MCF 10A (cell line): ENCODE data around the gene RSPO4. TPM values are rescaled to one million over a fixed set of nuclear protein-coding genes. Genes with fewer than 3 reads are reported as not detected.

Experiments
- BruUV-seq: library from RNA; stranded (reverse); fragments of 400-500 nt; replicated peaks from 2 replicates; lab custom pipeline; 2021; lab: Mats Ljungman, UMichigan
- CTCF ChIA-PET: fragments of 300-600 bp; sonication (Branson Sonifier 250); formaldehyde crosslinking; extraction: SDS; loops from one replicate; lab custom pipeline; 2021; ENCODE audit warnings: antibody characterized with exemption, inconsistent platforms; lab: Yijun Ruan, JAX
- POLR2A ChIA-PET: fragments of 300-600, 350-650 bp; sonication (Branson Sonifier 250); formaldehyde crosslinking; extraction: SDS; loops from one replicate; lab custom pipeline; 2020; ENCODE audit warnings: antibody characterized with exemption, inconsistent platforms; lab: Yijun Ruan, JAX
- DNase-seq: peaks from one replicate; pipeline ENCODE4 v3.0.0-alpha.2; 2018; ENCODE audit not compliant: unreplicated experiment
- H3K27ac Mint-ChIP-seq: one replicate; pipeline ENCODE4 v1.8.0; 2022; ENCODE audit warnings: mild to moderate bottlenecking, low read depth, mixed read lengths; ENCODE audit not compliant: unreplicated experiment
- H3K27me3 Mint-ChIP-seq: one replicate; pipeline ENCODE4 v1.8.0; 2022; ENCODE audit warnings: mixed read lengths; ENCODE audit not compliant: insufficient read depth, unreplicated experiment
- H3K36me3 Mint-ChIP-seq: one replicate; pipeline ENCODE4 v1.8.0; 2022; ENCODE audit warnings: mild to moderate bottlenecking, moderate library complexity, mixed read lengths; ENCODE audit not compliant: insufficient read depth, unreplicated experiment
- H3K4me1 Mint-ChIP-seq: one replicate; pipeline ENCODE4 v1.8.0; 2022; ENCODE audit warnings: mixed read lengths; ENCODE audit not compliant: insufficient read depth, unreplicated experiment
- H3K4me3 Mint-ChIP-seq: one replicate; pipeline ENCODE4 v1.8.0; 2022; ENCODE audit warnings: mild to moderate bottlenecking, moderate library complexity, mixed read lengths; ENCODE audit not compliant: unreplicated experiment
- H3K9me3 Mint-ChIP-seq: one replicate; pipeline ENCODE4 v1.8.0; 2022; ENCODE audit warnings: mixed read lengths; ENCODE audit not compliant: unreplicated experiment
- CTCF ChIP-seq: fragments of 200-600 bp; IDR thresholded peaks from one replicate; pipeline ENCODE4 v1.8.0; 2022; ENCODE audit warnings: antibody characterized with exemption, mild to moderate bottlenecking; ENCODE audit not compliant: unreplicated experiment
- intact Hi-C: fragments of 100-400 bp; cut with micrococcal nuclease; formaldehyde crosslinking; loops from 2 replicates; pipeline ENCODE4 v1.14.1; 2022
- total RNA-seq: library from RNA; stranded (reverse); gene quantifications from 2 replicates; pipeline ENCODE4 v1.2.3, GENCODE V29; 2022

The RSPO4 gene
- total RNA-seq, 1 experiment from 2014 or later = not detected

GRCh38 chr20:919491-919916 is 82.6 kb downstream of the RSPO4 start:
- POLR2A ChIA-PET = interaction anchor here (0.8 to 1.1 kb wide), 2 partner anchors 29 to 564 kb away, joined by 3 to 5 read pairs; no protein-coding TSS in a partner anchor
- intact Hi-C loops = no loop called here

GRCh38 chr20:917416-917815 is 84.7 kb downstream of the RSPO4 start:
- ChIA-PET POLR2A (interaction anchor here (1.3 kb wide), 1 partner anchor 84 kb away, joined by 4 read pairs; the partner anchor contains the start of gene FAM110A), CTCF (interaction anchor here (0.6 to 1.2 kb wide), 3 partner anchors 9 to 818 kb away, joined by 3 read pairs; no protein-coding TSS in a partner anchor)
- Mint-ChIP-seq H3K36me3 (no peaks in the 10 kb centered on the region), H3K27me3 (peaks cover 34% of the 10 kb centered on the region), H3K4me3 (no peak overlapping the region), H3K27ac (no peak overlapping the region), H3K9me3 (no peaks in the 10 kb centered on the region), H3K4me1 (peaks cover 6% of the 10 kb centered on the region)
- intact Hi-C loops = no loop called here
- TF ChIP-seq CTCF = no peak
- no peak for DNase-seq
- BruUV-seq = no TSS peak

More at GRCh38 chr20:919491-919916, 82.6 kb downstream of the RSPO4 start:
- H3K9me3 Mint-ChIP-seq = no peaks in the 10 kb centered on the region
- no peak overlapping the region for H3K4me3 Mint-ChIP-seq
- TF ChIP-seq CTCF = no peak
- no peaks in the 10 kb centered on the region for H3K36me3 Mint-ChIP-seq
- CTCF ChIA-PET = interaction anchor here (0.7 to 1.3 kb wide), 3 partner anchors 17 to 104 kb away, joined by 3 to 4 read pairs (median 3); no protein-coding TSS in a partner anchor
- peaks cover 23% of the 10 kb centered on the region for H3K27me3 Mint-ChIP-seq
- BruUV-seq = no TSS peak
- no peak for DNase-seq
- peaks cover 6% of the 10 kb centered on the region for H3K4me1 Mint-ChIP-seq
- H3K27ac Mint-ChIP-seq = no peak overlapping the region

DNA sequence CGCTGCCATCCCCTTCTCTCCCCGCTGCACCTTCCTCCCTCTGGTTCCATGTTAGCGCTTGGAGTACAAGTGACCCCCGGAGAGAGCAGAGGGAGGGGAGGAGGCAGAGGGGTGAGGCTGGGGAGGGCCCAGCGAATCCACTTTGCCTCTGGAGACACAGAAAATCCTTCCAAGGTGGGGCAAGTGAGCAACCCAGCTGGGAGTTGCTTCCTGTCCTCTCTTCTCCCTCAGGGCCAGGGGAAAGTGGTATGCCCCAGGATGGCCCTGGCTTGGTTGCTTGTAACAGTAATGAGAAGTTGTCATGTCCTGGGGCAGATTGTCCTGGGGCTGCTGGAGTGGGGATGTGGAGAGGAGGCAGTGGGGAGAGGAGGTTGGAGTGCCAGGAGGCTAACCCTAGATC is 85.3 kb downstream of the RSPO4 start:
- TF ChIP-seq CTCF = no peak
- ChIA-PET CTCF (no interaction called here), POLR2A (no interaction called here)
- H3K36me3 Mint-ChIP-seq = no peaks in the 10 kb centered on the region
- DNase-seq = no peak
- no peak overlapping the region for H3K4me3 Mint-ChIP-seq
- no peak overlapping the region for H3K27ac Mint-ChIP-seq
- peaks cover 6% of the 10 kb centered on the region for H3K4me1 Mint-ChIP-seq
- H3K27me3 Mint-ChIP-seq = peaks cover 34% of the 10 kb centered on the region
- no peaks in the 10 kb centered on the region for H3K9me3 Mint-ChIP-seq
- intact Hi-C loops = no loop called here
- no TSS peak for BruUV-seq

- Mint-ChIP-seq H3K27ac (no peak within 1 kb of the TSS), H3K36me3 (no peaks in the 10 kb centered on the region), H3K4me1 (peaks cover 11% of the 10 kb centered on the region), H3K27me3 (peaks cover 34% of the 10 kb centered on the region), H3K9me3 (no peaks in the 10 kb centered on the region), H3K4me3 (no peak within 1 kb of the TSS)
- POLR2A ChIA-PET = interaction anchor here (0.7 kb wide), 1 partner anchor 44 kb away, joined by 3 read pairs; no protein-coding TSS in a partner anchor
- no peak for DNase-seq
- intact Hi-C loops = no loop called here
- no peak for TF ChIP-seq CTCF
- CTCF ChIA-PET = interaction anchor here (0.6 to 0.7 kb wide), 2 partner anchors 10 to 246 kb away, joined by 3 read pairs; no protein-coding TSS in a partner anchor
- BruUV-seq = no TSS peak
These were observed 85.8 kb downstream of the RSPO4 start, which contains the start of gene ANGPT4 for GRCh38 chr20:916125-916799. ANGPT4 (minus strand) TSS chr20:916334; CDS start chr20:916214, 120 bp downstream.
